IMR-90 (cell line): ENCODE measurements around the gene PPP1R1C. TPM values are rescaled to one million over a fixed set of nuclear protein-coding genes. Genes with fewer than 3 reads are reported as not detected.

Experiments
- ATAC-seq: fragments of 200-7000 bp; cut with Tn5 transposase; 2 replicates; pipeline ENCODE4 v1.9.1; 2020; ENCODE audit warnings: low read depth, mild to moderate bottlenecking, moderate library complexity
- BruUV-seq: library from RNA; stranded (reverse); fragments of 400-500 nt; replicated peaks from 2 replicates; lab custom pipeline; 2021; lab: Mats Ljungman, UMichigan
- CTCF ChIA-PET: fragments of 300-600 bp; formaldehyde crosslinking; extraction: SDS; loops from one replicate; lab custom pipeline; 2021; ENCODE audit warnings: antibody characterized with exemption; lab: Yijun Ruan, JAX
- POLR2A ChIA-PET: fragments of 300-600 bp; sonication (Branson Sonifier 250); formaldehyde crosslinking; loops from one replicate; lab custom pipeline; 2022; ENCODE audit warnings: antibody characterized with exemption; ENCODE audit not compliant: unreplicated experiment; lab: Charles Lee
- DNase-seq: peaks from one replicate; pipeline ENCODE4 v3.0.0; 2013
- H2AFZ ChIP-seq: replicated peaks from 2 replicates; pipeline ENCODE3; 2013; ENCODE audit warnings: low read length, mild to moderate bottlenecking; ENCODE audit not compliant: poor library complexity
- H2AK5ac ChIP-seq: 2 replicates; pipeline ENCODE4 v1.6.1; 2013; ENCODE audit warnings: low read depth, low read length, inconsistent platforms
- H2AK9ac ChIP-seq: replicated peaks from 2 replicates; pipeline ENCODE3; 2013; ENCODE audit warnings: mild to moderate bottlenecking, low read depth, low read length, moderate library complexity; ENCODE audit not compliant: poor library complexity
- H2BK120ac ChIP-seq: 2 replicates; pipeline ENCODE4 v1.6.1; 2013; ENCODE audit warnings: low read depth, low read length, inconsistent platforms
- H2BK15ac ChIP-seq: 3 replicates; pipeline ENCODE4 v1.6.1; 2013; ENCODE audit warnings: low read depth, low read length, inconsistent platforms
- H2BK20ac ChIP-seq: 2 replicates; pipeline ENCODE4 v1.6.1; 2013; ENCODE audit warnings: low read depth, mild to moderate bottlenecking, inconsistent platforms, low read length, moderate library complexity
- H2BK5ac ChIP-seq: 2 replicates; pipeline ENCODE4 v1.6.1; 2013; ENCODE audit warnings: mild to moderate bottlenecking, low read depth, low read length, inconsistent platforms; ENCODE audit not compliant: poor library complexity, severe bottlenecking
- H3K14ac ChIP-seq: replicated peaks from 2 replicates; pipeline ENCODE4 v1.6.1; 2013; ENCODE audit warnings: low read depth, low read length, inconsistent platforms
- H3K18ac ChIP-seq: 2 replicates; pipeline ENCODE4 v1.6.1; 2013; ENCODE audit warnings: low read depth, low read length, control low read depth
- H3K23ac ChIP-seq: 2 replicates; pipeline ENCODE4 v1.6.1; 2013; ENCODE audit warnings: low read depth, low read length, inconsistent platforms
- H3K27ac ChIP-seq: 2 replicates; pipeline ENCODE4 v1.5.1; 2013; ENCODE audit warnings: mild to moderate bottlenecking, control low read depth, low read length; ENCODE audit not compliant: insufficient read depth
- H3K27me3 ChIP-seq: 2 replicates; pipeline ENCODE4 v1.6.1; 2013; ENCODE audit warnings: low read length; ENCODE audit not compliant: control insufficient read depth, insufficient read depth
- H3K36me3 ChIP-seq: 2 replicates; pipeline ENCODE4 v1.6.1; 2013; ENCODE audit warnings: low read length, mixed read lengths; ENCODE audit not compliant: control insufficient read depth, insufficient read depth
- H3K4ac ChIP-seq: 2 replicates; pipeline ENCODE4 v1.6.1; 2013; ENCODE audit warnings: low read depth, low read length, inconsistent platforms
- H3K4me1 ChIP-seq: 2 replicates; pipeline ENCODE4 v1.6.1; 2013; ENCODE audit warnings: low read length, mixed read lengths; ENCODE audit not compliant: control insufficient read depth, insufficient read depth
- H3K4me2 ChIP-seq: 2 replicates; pipeline ENCODE4 v1.6.1; 2013; ENCODE audit warnings: low read depth, mild to moderate bottlenecking, control low read depth, low read length, moderate library complexity
- H3K4me3 ChIP-seq: 2 replicates; pipeline ENCODE4 v1.5.1; 2013; ENCODE audit warnings: low read depth, mild to moderate bottlenecking, control low read depth, low read length, moderate library complexity; ENCODE audit not compliant: insufficient read depth
- H3K56ac ChIP-seq: 2 replicates; pipeline ENCODE4 v1.6.1; 2013; ENCODE audit warnings: low read length, inconsistent platforms; ENCODE audit not compliant: insufficient read depth; ENCODE audit errors: extremely low read depth
- H3K79me1 ChIP-seq, 2 experiments: 2 replicates each; pipeline ENCODE4 v1.6.1; 2013; ENCODE audit warnings: low read length in 2 of 2, inconsistent platforms in 1 of 2, low read depth in 1 of 2
- H3K9ac ChIP-seq: 2 replicates; pipeline ENCODE4 v1.6.1; 2013; ENCODE audit warnings: low read depth, low read length, control low read depth
- H3K9me1 ChIP-seq: 2 replicates; pipeline ENCODE4 v1.6.1; 2013; ENCODE audit warnings: low read length, inconsistent platforms; ENCODE audit not compliant: insufficient read depth
- H3K9me3 ChIP-seq: 2 replicates; pipeline ENCODE4 v1.6.1; 2013; ENCODE audit warnings: low read length; ENCODE audit not compliant: control insufficient read depth, insufficient read depth
- H4K20me1 ChIP-seq: 2 replicates; pipeline ENCODE4 v1.6.1; 2013; ENCODE audit warnings: low read length, inconsistent platforms; ENCODE audit not compliant: insufficient read depth
- H4K5ac ChIP-seq: 2 replicates; pipeline ENCODE4 v1.6.1; 2013; ENCODE audit warnings: mild to moderate bottlenecking, low read depth, low read length, control low read depth
- H4K8ac ChIP-seq, 2 experiments: 2 replicates each; pipeline ENCODE4 v1.6.1; 2013; ENCODE audit warnings: low read depth in 2 of 2, low read length in 2 of 2, control low read depth in 1 of 2, inconsistent platforms in 1 of 2
- H4K91ac ChIP-seq: 2 replicates; pipeline ENCODE4 v1.6.1; 2013; ENCODE audit warnings: low read depth, low read length, inconsistent platforms; ENCODE audit not compliant: insufficient read depth
- CHD1 ChIP-seq: IDR thresholded peaks from 2 replicates; pipeline ENCODE4 v1.6.1; 2012; ENCODE audit warnings: low read depth, low read length, improper control_type of control experiment
- FOS ChIP-seq: fragments of 150-350 bp; IDR thresholded peaks from 2 replicates; pipeline ENCODE4 v1.6.1; 2016; ENCODE audit warnings: low read depth, low read length
- NFE2L2 ChIP-seq: fragments of 150-350 bp; IDR thresholded peaks from 2 replicates; pipeline ENCODE4 v1.6.1; 2016; ENCODE audit warnings: low read depth, mild to moderate bottlenecking, low read length
- POLR2A ChIP-seq: IDR thresholded peaks from 2 replicates; pipeline ENCODE4 v1.6.1; 2012; ENCODE audit warnings: mild to moderate bottlenecking, low read depth, low read length
- RCOR1 ChIP-seq: IDR thresholded peaks from 2 replicates; pipeline ENCODE4 v1.6.1; 2012; ENCODE audit warnings: mild to moderate bottlenecking, low read length, improper control_type of control experiment; ENCODE audit not compliant: insufficient replicate concordance
- RFX5 ChIP-seq: IDR thresholded peaks from 2 replicates; pipeline ENCODE4 v1.8.0; 2012; ENCODE audit warnings: low read depth, mild to moderate bottlenecking, low read length, moderate library complexity
- SMC3 ChIP-seq: fragments of 150-350 bp; IDR thresholded peaks from 2 replicates; pipeline ENCODE4 v1.6.1; 2016; ENCODE audit warnings: low read depth, mild to moderate bottlenecking, antibody characterized with exemption, low read length, moderate library complexity
- WGBS, 2 experiments: methylation state at CpG; one replicate each; pipeline versions ENCODE4 v1.1.5 to v1.1.7; 2013; ENCODE audit warnings: missing lambda C conversion rate in 2 of 2; ENCODE audit not compliant: insufficient read length in 1 of 2; ENCODE audit errors: extremely low coverage in 2 of 2; 5-methylcytosine and 5-hydroxymethylcytosine counted together
- dilution Hi-C: fragments of 300-500 bp; cut with HindIII; formaldehyde crosslinking; loops from one replicate; pipeline ENCODE4 v1.14.3; 2018; ENCODE audit warnings: low sequenced_read_pairs; ENCODE audit not compliant: unreplicated experiment
- in situ Hi-C: fragments of 300-500 bp; cut with MboI; formaldehyde crosslinking; loops from 3 replicates; pipeline ENCODE4 v1.14.3; 2019; ENCODE audit warnings: low sequenced_read_pairs, inconsistent platforms, mixed read lengths
- intact Hi-C: fragments of 100-400 bp; cut with micrococcal nuclease; formaldehyde crosslinking; loops from 2 replicates; pipeline ENCODE4 v1.10.0; 2022
- polyA plus RNA-seq, 3 experiments: library from polyadenylated mRNA; depleted of rRNA; stranded (reverse); fragments of >200 nt; gene quantifications; 2 replicates each; pipeline ENCODE4 v1.2.3, GENCODE V29; 2012; ENCODE audit warnings: low replicate concordance in 1 of 3
- total RNA-seq: library from RNA; depleted of rRNA; stranded (reverse); fragments of >200 nt; gene quantifications from 2 replicates; pipeline ENCODE4 v1.2.3, GENCODE V29; 2012
- TF ChIP-seq, protein P1 (sequence below): fragments of 150-350 bp; IDR thresholded peaks from 2 replicates; pipeline ENCODE4 v1.6.1; 2017; ENCODE audit warnings: mild to moderate bottlenecking, antibody characterized with exemption, low read length, low read depth

The PPP1R1C gene
- total and polyA plus RNA-seq, 2 of the 4 experiments (the other 2 are of a cell fraction): 0.10 to 0.36 TPM

DNA sequence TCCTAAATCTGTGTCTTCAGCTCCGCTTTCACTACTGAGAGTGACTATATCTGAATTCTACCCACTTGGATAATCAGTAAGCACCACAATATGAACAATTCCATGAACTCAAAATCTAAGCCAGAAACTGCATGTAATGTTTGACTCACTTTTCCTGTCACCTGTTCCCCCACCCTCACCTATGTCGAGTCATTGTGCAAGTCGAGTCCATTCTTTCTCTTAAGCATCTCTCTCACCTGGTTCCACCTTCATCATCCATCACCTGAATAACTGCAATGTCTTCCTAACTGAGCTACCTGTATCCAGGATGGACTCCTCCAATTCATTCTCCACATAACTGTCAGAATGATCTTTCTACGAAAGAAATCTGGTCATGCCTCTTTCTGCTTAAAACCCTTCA, 58.2 kb downstream of the PPP1R1C start:
- ATAC-seq: no peak
- H3K4me1 ChIP-seq: peaks cover 1% of the 10 kb centered on the region; the same call in 1 of the 2 replicates
- no peaks in the 10 kb centered on the region for H3K79me1 ChIP-seq
- 79% methylated on average over 3 of the region's 4 CpGs; no CpG with 5 or more reads in 1 of the 2 experiments for WGBS, 2 experiments
- no peak overlapping the region for H2BK120ac ChIP-seq
- no peak overlapping the region for H4K5ac ChIP-seq
- no peak overlapping the region for H2BK15ac ChIP-seq
- H4K91ac ChIP-seq: no peak overlapping the region
- no peak overlapping the region for H2AK9ac ChIP-seq
- H3K18ac ChIP-seq: no peak overlapping the region
- H3K56ac ChIP-seq: no peak overlapping the region
- no peak overlapping the region for H2AFZ ChIP-seq
- no peak overlapping the region for H3K23ac ChIP-seq
- no peak overlapping the region for H3K9ac ChIP-seq
- DNase-seq: no peak
- CTCF ChIA-PET: no interaction called here
- no peaks in the 10 kb centered on the region for H3K9me3 ChIP-seq
- H3K9me1 ChIP-seq: no peaks in the 10 kb centered on the region
- no peaks in the 10 kb centered on the region for H4K20me1 ChIP-seq
- H3K27ac ChIP-seq: no peak overlapping the region
- H3K36me3 ChIP-seq: no peaks in the 10 kb centered on the region
- no peaks in the 10 kb centered on the region for H3K27me3 ChIP-seq
- no peak overlapping the region for H3K4me2 ChIP-seq
- H3K4me3 ChIP-seq: no peak overlapping the region
- POLR2A ChIA-PET: no interaction called here
- in situ Hi-C loops (no loop called here), intact Hi-C loops (no loop called here), dilution Hi-C loops (no loop called here)
- no peak overlapping the region for H2AK5ac ChIP-seq
- H2BK20ac ChIP-seq: no peak overlapping the region
- TF ChIP-seq CHD1 (no peak), SMC3 (no peak), RCOR1 (no peak), NFE2L2 (no peak), FOS (no peak), POLR2A (no peak), RFX5 (no peak)
- TF ChIP-seq, protein P1, sequence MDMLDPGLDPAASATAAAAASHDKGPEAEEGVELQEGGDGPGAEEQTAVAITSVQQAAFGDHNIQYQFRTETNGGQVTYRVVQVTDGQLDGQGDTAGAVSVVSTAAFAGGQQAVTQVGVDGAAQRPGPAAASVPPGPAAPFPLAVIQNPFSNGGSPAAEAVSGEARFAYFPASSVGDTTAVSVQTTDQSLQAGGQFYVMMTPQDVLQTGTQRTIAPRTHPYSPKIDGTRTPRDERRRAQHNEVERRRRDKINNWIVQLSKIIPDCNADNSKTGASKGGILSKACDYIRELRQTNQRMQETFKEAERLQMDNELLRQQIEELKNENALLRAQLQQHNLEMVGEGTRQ: no peak
- H4K8ac ChIP-seq: no peak overlapping the region
- no peak overlapping the region for H3K14ac ChIP-seq
- BruUV-seq: no TSS peak
- H3K4ac ChIP-seq: no peak overlapping the region
- no peak overlapping the region for H2BK5ac ChIP-seq
